D721Med (cell line): ENCODE results near the gene CCDC141.

Experiments used
- DNase-seq: peaks from one replicate; pipeline ENCODE4 v3.0.0; 2011; ENCODE audit warnings: low spot score; ENCODE audit not compliant: insufficient read length
- FAIRE-seq: peaks from 2 replicates; lab custom pipeline; 2011; peaks lifted over from hg19 to GRCh38; lab: Jason Lieb, UNC
- TF ChIP-seq, protein P1 (sequence below): IDR thresholded peaks from 2 replicates; pipeline ENCODE4 v1.5.1; 2012; ENCODE audit warnings: mild to moderate bottlenecking, control low read depth; ENCODE audit not compliant: insufficient read depth; ENCODE audit errors: missing control alignments

Gene CCDC141

DNA sequence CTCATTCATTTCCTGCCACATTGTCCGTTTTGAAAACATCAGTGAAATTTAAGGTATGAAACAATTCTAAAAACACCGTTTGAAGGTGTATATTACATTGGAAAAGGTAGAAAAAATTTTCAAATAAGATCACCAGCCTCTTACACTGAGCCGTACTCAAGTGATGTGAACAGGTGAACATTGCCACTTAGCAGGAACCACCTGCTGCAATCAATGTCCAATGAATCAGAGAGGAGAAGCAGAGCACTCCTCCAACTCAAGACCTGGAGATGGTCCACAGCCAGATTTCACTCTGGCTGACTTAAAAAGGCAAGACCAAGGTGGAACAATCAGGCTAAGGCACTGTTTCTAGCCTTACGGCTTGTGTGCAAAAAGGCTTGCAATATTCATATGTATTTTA, 132.4 kb downstream of the CCDC141 start:
- DNase-seq (no peak), FAIRE-seq (no peak)
- TF ChIP-seq, protein P1, sequence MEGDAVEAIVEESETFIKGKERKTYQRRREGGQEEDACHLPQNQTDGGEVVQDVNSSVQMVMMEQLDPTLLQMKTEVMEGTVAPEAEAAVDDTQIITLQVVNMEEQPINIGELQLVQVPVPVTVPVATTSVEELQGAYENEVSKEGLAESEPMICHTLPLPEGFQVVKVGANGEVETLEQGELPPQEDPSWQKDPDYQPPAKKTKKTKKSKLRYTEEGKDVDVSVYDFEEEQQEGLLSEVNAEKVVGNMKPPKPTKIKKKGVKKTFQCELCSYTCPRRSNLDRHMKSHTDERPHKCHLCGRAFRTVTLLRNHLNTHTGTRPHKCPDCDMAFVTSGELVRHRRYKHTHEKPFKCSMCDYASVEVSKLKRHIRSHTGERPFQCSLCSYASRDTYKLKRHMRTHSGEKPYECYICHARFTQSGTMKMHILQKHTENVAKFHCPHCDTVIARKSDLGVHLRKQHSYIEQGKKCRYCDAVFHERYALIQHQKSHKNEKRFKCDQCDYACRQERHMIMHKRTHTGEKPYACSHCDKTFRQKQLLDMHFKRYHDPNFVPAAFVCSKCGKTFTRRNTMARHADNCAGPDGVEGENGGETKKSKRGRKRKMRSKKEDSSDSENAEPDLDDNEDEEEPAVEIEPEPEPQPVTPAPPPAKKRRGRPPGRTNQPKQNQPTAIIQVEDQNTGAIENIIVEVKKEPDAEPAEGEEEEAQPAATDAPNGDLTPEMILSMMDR = no peak

DNA sequence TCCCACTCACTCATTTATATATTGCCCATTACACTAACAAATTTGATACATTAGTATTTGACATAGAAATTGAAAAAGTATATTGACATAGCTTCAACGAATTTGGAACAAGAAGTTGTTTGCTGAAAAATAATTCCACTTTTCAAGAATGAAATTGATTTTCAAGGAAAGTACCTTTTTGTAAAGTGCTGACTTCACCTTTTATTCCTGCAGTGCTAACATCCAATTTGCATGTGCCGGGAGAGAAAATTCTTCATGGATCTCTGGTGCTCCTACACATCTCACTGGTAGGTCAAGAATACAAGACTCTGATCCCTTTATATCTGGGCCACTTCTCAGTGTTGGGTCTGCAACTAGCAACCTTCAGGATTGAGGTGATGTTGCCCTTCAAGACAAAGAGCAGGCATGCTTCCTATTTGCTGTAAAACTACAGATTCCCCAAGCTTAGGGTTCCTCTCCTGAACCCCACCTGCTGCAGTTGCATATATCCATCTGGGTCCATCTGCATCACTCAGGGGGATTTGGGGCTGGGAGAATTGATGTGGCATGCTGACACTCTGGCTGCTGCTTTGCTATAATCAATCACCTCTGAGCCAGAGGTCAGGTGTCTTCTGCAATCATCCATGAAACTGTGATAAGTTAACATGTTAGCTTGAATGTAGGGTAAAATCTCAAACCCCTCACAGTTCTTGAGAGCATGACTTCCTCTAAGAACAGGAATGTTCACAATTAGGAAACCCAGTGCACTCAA, 134.3 kb downstream of the CCDC141 start:
- no peak for DNase-seq
- no peak for FAIRE-seq
- TF ChIP-seq, protein P1 = no peak

DNA sequence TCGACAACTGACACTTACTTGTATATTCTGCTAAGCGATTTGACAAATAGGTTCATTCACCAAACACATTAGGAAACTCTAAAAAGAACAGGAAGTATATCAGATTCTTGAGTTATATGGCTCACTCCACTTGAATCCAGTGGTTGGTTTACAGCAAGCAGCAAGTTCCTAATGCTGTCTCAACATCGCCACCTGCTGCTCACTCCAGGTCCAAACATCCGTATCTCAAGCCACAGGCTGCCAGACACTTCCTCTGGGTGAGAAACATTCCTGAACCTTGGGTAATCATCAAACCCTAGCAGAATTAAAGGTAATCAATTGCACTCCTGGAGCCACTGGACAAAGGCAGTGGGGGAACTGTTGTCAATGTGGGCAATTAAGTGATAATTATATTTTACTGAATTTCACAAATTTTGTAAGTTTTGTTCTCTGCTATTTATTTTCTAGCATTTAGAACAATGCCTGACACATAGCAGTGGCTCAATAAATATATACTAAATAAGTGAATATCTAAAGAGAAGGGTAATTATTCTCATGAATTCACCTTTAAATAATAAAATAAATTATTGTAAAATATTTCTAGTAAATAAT, 135.6 kb downstream of the CCDC141 start:
- TF ChIP-seq, protein P1 = peak; percentile 91
- FAIRE-seq = peak; percentile 93
- no peak for DNase-seq

DNA sequence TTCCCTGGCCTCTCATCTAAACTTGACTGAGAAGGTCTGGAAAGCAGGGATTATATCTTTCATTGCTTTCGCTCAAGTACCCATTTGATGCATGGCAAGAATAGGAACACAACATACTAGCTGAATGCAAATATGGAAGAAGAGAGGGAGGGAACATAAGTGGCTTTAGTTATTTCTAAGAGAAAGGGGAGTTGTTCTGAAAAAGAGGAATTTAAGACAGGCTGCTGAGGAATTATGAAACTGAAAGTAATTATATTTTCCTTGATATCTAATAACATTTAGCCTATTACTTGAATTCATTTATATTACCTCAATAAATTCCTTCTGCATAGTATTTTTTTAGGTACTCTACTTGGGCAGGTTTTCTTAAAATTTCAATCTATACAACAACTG, 136.9 kb downstream of the CCDC141 start:
- TF ChIP-seq, protein P1 = no peak
- FAIRE-seq (peak; percentile 44), DNase-seq (no peak)

DNA sequence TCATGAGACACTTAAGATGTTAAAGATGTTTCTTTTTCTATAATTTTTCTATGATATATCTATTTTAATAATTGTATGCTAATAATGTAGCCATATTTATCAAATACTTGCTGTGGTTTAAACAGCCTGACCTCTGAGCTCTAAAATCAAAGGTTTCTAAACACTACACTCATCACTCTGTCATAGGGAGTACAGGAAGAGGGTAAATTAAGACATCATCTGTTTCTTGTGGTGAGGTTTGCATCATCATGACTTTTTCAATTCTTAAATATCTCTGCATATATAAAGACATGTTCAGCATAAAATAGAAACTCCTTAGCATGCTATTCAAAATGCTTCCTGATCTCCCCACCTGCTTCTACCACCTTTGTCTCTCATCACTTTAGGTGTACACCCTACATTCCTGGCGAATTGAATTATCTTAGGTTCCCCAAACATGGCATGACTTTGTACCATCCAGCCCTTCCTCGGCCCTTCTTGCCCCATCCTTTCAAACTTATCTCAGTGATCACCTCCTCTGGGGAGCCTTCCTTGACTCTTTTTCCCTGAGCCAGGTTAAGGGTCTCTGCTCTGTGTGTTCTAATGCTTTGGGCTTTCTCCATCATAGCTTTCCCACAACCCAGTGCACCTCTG, 137.4 kb downstream of the CCDC141 start:
- TF ChIP-seq, protein P1 = no peak
- no peak for DNase-seq
- no peak for FAIRE-seq

DNA sequence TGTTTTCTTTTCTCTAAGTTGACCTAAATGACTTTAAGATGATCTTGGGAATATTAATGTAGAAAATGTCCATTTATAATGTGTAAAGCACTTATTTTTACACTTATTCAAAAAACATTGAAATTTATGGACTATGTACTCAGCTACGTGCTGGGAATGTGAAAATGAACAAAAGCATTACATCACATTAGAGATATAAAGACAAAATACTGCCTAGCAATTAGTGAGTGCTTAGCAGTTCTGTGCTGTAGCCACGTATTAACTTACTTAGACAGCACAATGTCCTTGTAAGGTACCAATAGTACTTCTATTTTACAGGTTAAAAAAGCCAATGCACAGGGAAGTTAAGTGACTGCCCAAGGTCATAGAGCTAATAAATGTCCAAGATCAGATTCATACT, 138.9 kb downstream of the CCDC141 start:
- DNase-seq (no peak), FAIRE-seq (peak; percentile 86)
- TF ChIP-seq, protein P1 = no peak

DNA sequence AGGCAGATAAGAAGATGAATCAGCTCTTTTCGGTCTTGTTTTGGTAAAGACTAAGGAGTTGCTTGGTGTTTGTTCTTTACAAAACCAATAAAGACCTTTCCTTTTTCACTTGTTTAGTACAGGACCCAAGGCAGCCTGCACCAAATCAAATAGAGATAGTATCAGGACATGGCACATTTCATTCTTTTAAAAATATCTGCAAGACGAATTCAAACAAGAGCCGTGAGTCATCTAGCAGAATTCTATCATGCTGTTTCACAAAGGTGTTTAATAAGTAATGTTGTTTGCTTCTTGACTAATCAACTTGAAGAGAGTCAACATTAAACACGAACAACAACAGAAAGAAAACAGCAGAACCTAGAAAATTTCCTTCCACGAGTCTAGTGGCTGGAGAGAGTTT, 139.9 kb downstream of the CCDC141 start:
- FAIRE-seq (peak; percentile 70), DNase-seq (no peak)
- TF ChIP-seq, protein P1 = no peak
